Hematopoietic multipotent progenitor cell treated with erythropoietin and hydrocortisone succinate and interleukin-3 and kit ligand, for 6 days (in vitro differentiated cells): Measurements from ENCODE around the gene DHRS11.
A peak's percentile ranks its signal among the peaks of the same experiment; 100 is the strongest.

ENCODE experiments used
- DNase-seq: peaks from one replicate; pipeline ENCODE4 v3.0.0-alpha.2; 2015

DHRS11 gene

GRCh38 chr17:36591434-36592315 is at the start of gene DHRS11:
DHRS11 (plus strand) TSS chr17:36591879; CDS start chr17:36592010, 131 bp downstream.
- DNase-seq = peak; percentile 85

- DNase-seq = no peak
These were observed 48.9 kb upstream of the DHRS11 start for GRCh38 chr17:36542755-36543154.

GRCh38 chr17:36544044-36544306 is 47.7 kb upstream of the DHRS11 start:
- DNase-seq = peak; percentile 83

GRCh38 chr17:36544307-36545076 is 47.2 kb upstream of the DHRS11 start, which contains the start of gene GGNBP2:
GGNBP2 (plus strand) TSS chr17:36544919; CDS start chr17:36545725, 806 bp downstream.
- peak; percentile 96 for DNase-seq

- DNase-seq = no peak
These were observed 46.6 kb upstream of the DHRS11 start for GRCh38 chr17:36545077-36545464.

- DNase-seq = peak; percentile 96
These were observed 45.9 kb upstream of the DHRS11 start for GRCh38 chr17:36545465-36546417.

GRCh38 chr17:36546418-36547093 is 45.1 kb upstream of the DHRS11 start:
- peak; percentile 48 for DNase-seq

- no peak for DNase-seq
These were observed 43.9 kb upstream of the DHRS11 start for GRCh38 chr17:36547776-36548175.

- peak; percentile 38 for DNase-seq
These were observed 40.9 kb upstream of the DHRS11 start for GRCh38 chr17:36550491-36551417.

GRCh38 chr17:36553459-36553858 is 38.2 kb upstream of the DHRS11 start:
- no peak for DNase-seq

- no peak for DNase-seq
These were observed 25.6 kb upstream of the DHRS11 start for GRCh38 chr17:36566081-36566480.

GRCh38 chr17:36575028-36575427 is 16.7 kb upstream of the DHRS11 start:
- no peak for DNase-seq

- no peak for DNase-seq
These were observed 14.9 kb upstream of the DHRS11 start for GRCh38 chr17:36576793-36577192.

GRCh38 chr17:36578671-36579070 is 13.0 kb upstream of the DHRS11 start:
- DNase-seq = no peak

- DNase-seq = no peak
These were observed 7.9 kb upstream of the DHRS11 start for GRCh38 chr17:36583787-36584186.

- no peak for DNase-seq
These were observed 5.5 kb upstream of the DHRS11 start for GRCh38 chr17:36586138-36586537.

- peak; percentile 99 for DNase-seq
These were observed 1.6 kb upstream of the DHRS11 start for GRCh38 chr17:36590082-36590481.

- peak; percentile 73 for DNase-seq
These were observed 637 bp downstream of the DHRS11 start for GRCh38 chr17:36592316-36592715.

GRCh38 chr17:36592716-36593321 is 1.1 kb downstream of the DHRS11 start:
- DNase-seq = no peak

- peak; percentile 35 for DNase-seq
These were observed 2.1 kb downstream of the DHRS11 start for GRCh38 chr17:36593656-36594316.
